A204.1 (cell line): ENCODE measurements around the gene NAV2.
"Not testable (repeated sequence)": the region's sequence is repeated elsewhere in the genome, so short reads cannot be mapped to it uniquely, and the experiment has no call there.

Source experiments
- FAIRE-seq: peaks from 2 replicates; lab custom pipeline; 2012; peaks lifted over from hg19 to GRCh38; lab: Jason Lieb, UNC

NAV2 gene

GRCh38 chr11:19953909-19954308 is 241.3 kb downstream of the NAV2 start:
- no peak for FAIRE-seq

DNA sequence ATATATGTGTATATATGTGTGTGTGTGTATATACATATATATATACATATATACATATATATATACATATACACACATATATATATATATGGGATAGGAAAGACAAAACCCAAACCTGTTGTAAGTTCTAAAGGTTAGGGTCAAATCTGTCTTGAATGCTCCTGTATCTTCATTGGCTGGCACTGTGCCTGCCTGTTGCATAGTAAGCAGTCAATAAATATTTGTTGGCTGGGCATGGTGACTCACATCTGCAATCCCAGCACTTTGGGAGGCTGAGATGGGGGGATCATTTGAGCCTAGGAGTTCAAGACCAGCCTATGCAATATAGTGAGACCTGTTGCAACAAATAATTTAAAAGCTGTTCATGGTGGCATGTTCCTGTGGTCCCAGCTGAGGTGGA is 242.3 kb downstream of the NAV2 start:
- FAIRE-seq, result no peak

GRCh38 chr11:19955660-19956059 is 243.0 kb downstream of the NAV2 start:
- FAIRE-seq, result no peak

GRCh38 chr11:19956228-19956627 is 243.6 kb downstream of the NAV2 start:
- FAIRE-seq, result no peak

DNA sequence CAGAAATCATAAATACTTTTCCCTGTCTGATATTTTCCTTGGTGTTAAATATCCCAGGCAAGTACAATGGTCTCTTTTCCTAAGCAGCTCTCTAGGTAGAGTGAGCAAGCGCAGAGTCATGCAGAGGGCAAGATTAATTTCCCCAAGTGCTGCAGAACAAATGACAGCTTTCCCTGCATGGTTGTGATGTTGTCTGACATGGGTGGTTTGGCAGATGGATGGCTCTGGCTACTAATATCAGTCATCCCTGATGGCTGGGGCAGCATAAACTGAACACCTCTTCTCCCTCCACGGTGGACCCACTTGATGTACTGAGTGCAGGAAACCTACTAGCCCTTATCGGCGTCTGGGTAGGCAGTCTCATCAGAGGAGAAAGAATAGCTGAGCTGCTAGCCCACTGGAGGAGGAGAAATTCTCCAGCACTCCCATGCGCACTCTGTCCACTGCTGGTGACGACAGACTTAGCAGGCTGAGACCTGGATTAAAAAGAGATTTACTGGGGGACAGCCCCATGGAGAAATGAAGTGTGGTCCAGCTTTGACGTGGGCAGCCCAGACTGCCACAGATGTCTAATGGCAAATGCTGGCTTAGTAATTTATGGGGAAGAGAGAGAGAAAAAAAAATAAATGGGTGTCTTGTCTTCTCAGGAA is 244.8 kb downstream of the NAV2 start:
- no peak for FAIRE-seq

DNA sequence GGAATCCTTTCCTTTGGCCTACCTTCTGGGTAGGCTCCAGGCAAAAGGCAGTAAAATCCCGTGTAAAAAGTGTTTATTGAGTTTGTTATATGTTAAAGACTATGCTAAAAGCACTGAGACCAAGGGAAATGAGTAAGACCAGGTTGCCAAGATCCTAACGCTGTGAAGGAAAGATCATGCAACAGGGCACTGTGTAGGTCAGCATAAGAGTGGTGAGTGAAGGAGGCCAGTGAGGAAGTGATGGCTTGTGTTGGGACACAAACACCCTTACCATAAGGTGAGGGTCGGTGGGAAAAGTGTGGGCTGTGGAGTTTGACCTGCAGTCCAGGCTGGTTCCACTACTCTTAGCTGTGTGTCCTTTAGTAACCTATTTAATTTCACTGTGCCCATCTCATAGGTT is 245.6 kb downstream of the NAV2 start:
- no peak for FAIRE-seq

DNA sequence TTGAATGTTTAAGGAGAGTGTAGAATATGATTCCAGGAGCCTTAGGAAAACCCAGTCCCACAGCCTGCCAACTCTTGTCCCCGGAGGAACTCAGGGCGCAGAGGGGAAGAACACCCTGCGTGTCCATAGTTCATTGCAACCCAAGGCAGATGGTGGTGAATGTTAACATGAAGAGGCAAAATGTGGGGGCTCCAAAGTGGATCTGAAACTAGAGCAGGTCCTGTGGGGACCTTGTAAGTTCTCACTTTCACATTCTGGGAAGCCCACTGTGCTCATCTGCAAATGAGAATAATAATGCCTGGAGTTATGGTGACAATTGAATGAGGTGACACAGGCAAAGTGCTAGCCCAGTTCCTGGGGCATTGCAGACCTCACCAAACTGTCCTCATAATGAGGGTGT is 246.6 kb downstream of the NAV2 start:
- no peak for FAIRE-seq

DNA sequence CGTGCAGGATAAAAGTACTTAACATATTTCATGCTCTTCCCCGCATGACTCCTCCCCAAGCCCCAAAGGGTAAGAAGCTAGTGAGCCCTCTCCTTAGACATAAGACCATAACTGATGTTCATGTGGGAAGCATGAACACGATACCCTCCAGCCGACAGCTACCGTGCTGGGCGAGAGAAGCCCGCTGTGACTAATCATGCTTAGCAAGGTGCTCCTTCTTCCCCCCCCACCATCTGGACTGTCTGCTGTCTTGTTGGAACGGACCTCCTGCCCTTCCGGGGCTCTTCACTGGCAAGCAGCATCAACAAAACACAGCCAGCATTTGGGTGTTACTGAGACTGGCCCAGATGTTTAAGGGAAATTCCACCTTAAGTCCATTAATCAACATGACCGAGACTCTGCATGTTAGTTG is 247.0 kb downstream of the NAV2 start:
- no peak for FAIRE-seq

DNA sequence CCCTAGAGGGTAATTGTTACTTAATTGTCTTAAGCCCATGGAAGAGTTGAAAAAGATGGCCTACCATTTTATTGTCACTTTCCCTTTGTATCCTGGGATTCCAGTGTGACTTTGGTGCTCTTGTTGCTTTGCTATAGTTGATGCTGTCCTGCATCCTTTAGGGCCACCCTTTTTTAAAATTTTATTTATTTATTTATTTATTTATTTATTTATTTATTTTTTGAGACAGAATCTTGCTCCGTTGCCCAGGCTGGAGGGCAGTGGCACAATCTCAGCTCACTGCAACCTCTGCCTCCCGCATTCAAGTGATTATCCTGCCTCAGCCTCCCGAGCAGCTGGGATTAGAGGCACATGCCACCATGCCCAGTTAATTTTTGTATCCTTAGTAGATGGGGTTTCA is 247.8 kb downstream of the NAV2 start:
- not testable (repeated sequence) for FAIRE-seq

- no peak for FAIRE-seq
These were observed 248.6 kb downstream of the NAV2 start for GRCh38 chr11:19961225-19961624.

DNA sequence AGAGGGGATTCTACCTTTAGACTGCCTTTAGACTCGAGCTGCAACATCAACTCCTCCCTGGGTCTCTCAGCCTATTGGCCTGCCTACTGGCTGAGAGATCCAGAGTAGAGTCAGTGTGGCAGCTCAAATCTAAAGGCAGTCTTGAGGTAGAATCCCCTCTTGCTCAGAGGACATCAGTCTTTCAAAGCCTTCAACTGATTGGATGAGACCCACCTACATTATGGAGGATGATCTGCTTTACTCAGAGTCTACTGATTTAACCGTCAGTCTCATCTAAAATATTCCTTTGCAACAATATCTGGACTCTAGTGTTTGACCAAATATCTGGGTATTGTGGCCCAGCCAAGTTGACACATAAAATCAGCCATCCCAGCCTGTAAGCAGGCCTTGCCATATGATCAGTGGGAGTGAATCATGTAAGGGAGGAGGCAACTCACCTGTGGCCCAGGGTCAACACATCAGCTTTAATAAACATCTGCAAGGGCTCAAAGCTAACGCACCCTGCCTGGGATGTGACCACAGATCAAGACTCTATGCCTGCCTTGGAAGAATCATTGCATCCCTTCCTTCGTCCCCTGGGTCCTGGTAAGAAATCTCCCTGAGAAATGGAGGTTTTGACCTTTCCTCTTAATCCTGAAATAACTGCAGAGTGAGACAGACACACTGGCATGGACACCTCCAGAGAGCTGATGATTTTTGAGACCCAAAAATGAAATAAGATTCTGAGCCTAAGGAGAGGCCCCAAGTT is 249.6 kb downstream of the NAV2 start:
- FAIRE-seq, result no peak

GRCh38 chr11:19962801-19963175 is 250.2 kb downstream of the NAV2 start:
- no peak for FAIRE-seq

- no peak for FAIRE-seq
These were observed 251.2 kb downstream of the NAV2 start for GRCh38 chr11:19963697-19964387.

- no peak for FAIRE-seq
These were observed 253.8 kb downstream of the NAV2 start for GRCh38 chr11:19966441-19966840.

DNA sequence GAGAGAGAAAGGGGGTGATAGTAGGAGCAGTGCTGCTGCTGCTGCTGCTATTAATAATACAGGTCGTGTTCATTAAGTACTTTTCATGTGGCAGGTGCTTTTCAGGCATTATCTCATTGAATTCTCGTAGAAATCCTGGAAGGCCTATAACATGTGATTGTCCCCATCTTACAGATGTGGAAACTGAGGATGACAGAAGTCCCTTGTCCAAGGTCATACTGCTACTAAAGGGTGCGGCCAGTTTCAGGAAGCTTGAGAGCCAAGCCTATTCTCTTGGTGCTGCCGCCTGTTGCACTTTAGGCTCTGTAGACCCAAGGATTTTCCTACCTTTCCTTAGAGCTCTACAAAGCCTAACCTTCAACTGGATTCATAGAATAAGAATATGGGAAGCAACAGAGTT is 254.3 kb downstream of the NAV2 start:
- no peak for FAIRE-seq

DNA sequence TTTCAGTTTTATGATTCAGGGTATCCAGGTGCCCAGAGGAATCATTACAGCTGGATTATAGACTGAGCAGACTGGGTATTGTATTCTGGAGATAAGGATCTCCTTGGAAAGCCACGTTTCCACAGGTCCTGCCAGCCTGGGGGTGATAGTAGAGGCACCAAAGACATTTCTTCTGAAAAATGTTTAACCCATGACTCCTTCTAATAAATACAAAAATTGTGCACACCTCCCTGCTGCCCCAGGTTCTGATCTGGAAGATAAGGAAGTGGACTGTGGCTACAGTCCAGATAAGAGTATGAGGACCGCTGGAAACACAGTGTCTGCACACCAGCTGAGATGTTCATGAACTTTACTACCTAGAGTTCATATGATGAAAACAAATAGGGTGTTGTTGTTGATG is 255.2 kb downstream of the NAV2 start:
- no peak for FAIRE-seq

DNA sequence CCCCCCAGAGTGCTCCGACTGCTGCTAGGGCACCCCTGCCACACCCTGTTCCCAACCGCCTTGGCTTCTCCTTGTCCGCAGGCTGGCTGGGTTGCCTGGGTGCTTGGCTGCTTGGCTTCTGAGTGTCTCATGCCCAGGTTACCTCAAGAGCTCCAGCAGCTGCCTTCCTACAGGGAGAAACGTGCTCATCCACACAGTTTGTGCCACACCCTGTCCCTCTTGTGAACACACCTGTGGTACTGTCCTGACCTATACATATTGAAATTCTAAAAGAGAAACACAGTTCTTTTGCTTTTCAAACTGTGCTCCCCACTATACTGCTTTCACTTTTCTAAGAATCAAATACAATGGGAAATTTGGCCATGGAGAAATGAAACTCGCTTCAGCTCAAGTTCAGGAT is 256.2 kb downstream of the NAV2 start:
- no peak for FAIRE-seq

DNA sequence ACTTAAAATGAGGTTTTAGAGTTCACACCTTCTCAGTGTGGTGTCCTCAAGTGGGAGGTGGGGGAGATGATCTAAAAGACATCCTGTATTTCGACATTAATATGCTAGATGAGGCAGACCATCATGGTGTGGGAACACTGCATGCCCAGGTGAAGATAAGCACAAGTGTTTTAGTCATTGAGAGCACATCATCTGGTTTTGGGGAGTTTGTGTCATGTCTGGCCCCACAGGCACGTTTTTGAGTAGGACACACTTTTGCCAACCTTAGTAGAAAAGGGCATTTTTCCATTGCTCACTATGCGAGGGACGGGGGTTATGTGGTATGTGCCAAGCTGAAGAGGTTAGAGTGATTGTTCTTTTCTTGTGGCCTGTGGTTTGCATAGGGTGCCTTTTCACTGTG is 258.3 kb downstream of the NAV2 start:
- no peak for FAIRE-seq

DNA sequence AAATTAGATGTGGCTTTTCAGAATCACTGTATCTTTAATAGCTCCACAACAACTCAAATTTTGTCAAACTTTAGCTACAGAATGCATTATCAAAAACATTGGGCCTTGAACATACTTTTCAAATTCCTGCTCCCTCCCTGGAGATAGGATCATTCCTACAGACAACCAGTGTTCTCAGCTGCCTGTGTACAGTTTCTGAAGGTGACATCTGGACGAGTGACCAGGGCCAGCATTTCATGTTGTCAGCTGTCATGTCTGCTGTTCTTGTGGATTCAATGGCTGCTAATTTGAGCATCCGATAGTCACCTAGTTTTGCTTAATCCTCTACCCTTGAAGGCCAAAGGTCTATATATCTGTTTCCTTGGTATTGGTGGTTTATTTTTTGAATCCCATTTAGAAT is 259.5 kb downstream of the NAV2 start:
- no peak for FAIRE-seq

- FAIRE-seq, result no peak
These were observed 260.0 kb downstream of the NAV2 start for GRCh38 chr11:19972651-19973050.

DNA sequence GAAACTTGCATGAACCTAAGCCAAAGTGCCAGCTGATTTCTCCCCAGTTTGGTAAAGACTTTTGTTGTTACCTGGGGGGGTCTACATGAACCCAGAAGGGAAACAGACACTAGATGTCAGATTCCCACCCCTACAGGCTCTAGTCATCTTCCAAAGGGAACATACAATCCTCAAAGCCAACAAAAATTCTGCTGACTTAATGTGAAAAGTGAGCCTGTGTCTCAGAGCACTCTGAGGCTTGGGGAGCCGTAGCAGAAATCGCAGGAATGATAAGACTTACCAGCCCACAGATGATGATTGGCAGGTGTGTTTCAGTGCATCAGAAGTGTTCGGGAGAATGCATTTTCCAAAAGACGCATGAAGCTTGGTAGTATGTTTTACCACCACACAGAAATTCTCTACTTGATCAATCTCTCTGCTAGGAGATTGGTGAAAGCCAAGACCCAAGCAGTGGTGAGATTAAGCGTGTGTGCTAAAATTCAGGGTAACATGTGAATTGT is 260.5 kb downstream of the NAV2 start:
- no peak for FAIRE-seq

DNA sequence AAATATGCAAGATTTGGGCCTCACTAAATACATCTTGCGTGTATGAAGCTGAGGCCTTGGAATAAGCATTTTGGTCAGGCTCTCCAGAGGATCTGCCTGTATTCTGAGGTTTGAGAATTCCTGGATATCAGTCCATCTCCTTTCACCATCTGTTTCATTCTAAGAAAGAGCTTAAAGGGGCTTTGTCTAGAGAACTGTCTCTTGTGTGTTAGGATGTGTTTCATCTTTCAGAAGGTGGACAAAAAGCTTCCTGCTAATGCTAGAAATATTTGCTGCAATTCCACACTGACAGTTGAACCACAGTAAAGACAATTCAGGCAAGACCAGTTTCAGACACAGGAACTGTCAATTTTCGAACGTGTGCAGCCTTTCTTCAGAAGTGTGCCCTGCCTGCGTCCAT is 262.2 kb downstream of the NAV2 start:
- no peak for FAIRE-seq

DNA sequence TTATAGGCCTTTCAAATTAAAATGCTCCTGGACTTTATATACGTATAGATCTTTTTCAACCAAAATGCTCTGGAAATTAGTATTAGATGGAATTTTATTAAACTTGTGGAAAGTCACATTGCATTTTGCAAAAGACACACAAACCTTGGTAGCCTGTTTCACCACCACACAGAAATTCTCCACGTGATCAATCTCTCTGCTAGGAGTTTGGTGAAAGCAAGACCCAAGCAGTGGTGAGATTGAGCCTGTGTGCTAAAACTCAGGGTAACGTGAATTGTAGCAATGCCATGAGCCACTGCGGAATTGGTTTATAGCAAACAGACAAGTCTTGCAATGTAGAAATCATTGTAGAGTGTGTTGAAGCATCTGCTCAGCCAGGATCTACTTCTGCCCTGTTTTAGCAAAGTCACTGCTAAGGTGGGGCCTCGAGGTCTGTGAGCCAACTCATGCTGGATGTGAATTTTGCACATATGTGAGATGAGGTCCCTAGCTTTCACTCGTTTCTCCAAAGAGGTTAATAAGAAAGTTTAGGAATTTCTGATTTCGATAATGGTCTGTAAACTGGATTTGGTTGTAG is 262.9 kb downstream of the NAV2 start:
- no peak for FAIRE-seq
